PFSK-1 (cell line): Measurements from ENCODE around the gene TAGAP.

Experiments used
- POLR2AphosphoS5 ChIP-seq: IDR thresholded peaks from 2 replicates; pipeline ENCODE4 v1.6.1; 2012; ENCODE audit warnings: low read depth, mild to moderate bottlenecking, control low read depth, low read length, moderate library complexity
- SIN3A ChIP-seq: IDR thresholded peaks from 2 replicates; pipeline ENCODE4 v1.6.1; 2012; ENCODE audit warnings: mild to moderate bottlenecking, low read length, moderate library complexity, borderline replicate concordance; ENCODE audit not compliant: insufficient read depth
- TAF1 ChIP-seq: IDR thresholded peaks from 2 replicates; pipeline ENCODE4 v1.6.1; 2012; ENCODE audit warnings: low read length, control low read depth, borderline replicate concordance; ENCODE audit not compliant: insufficient read depth

DNA sequence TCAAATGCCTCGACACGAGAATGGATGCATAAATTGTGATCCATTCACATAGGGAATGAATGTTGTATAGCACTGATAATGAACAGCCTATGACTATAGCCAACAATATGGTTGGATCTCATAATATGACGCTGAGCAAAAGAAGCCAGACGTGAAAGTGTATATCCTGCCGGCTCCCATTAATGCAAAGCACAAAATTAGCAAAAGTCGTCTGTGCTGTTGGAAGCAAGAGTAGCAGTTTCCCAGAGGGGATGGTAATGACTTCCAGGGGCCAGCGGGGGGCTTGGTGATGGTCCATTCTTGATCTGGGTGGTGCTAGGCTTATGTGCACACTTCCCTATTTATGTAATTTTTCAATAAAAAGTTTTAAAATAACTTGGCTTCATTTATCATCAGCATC, 1.0 kb upstream of the TAGAP start:
- no peak for TF ChIP-seq TAF1
- no peak for TF ChIP-seq POLR2AphosphoS5
- no peak for TF ChIP-seq SIN3A
